Measurements from ENCODE around the gene PRDM1. TPM values are rescaled to one million over a fixed set of nuclear protein-coding genes. Genes with fewer than 3 reads are reported as not detected.

The PRDM1 gene
- total and polyA plus RNA-seq, 8 donors: under 0.01 to 22.7 (median 5.0) TPM

DNA sequence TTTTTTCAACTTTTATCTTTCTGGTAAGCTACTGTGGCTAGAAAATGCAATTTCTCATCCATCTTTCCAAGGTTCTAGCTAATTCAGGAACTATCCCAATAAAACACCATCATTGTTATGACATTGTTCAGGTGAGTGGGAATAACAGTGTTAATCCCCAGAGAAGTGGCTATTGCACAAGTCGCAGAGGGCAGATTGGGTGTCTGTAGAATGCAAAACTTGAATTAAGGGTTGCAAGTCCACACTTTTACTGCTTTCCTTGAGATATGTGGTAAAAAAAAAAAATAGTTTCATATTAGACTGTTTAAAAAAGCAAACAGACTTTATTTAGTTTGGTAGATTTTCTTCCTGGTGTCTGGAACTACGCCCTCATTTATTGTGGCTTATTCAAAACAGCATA, 41.1 kb upstream of the PRDM1 start:
- no peak for DNase-seq
- Histone ChIP-seq H3K27ac (no peak overlapping the region), H3K4me1 (peaks cover 0 to 15% (median 7%) of the 10 kb centered on the region in 4 donors), H3K36me3 (no peaks in the 10 kb centered on the region), H3K27me3 (no peaks in the 10 kb centered on the region), H3K9me3 (no peaks in the 10 kb centered on the region), H3K4me3 (no peak overlapping the region)
- no peak for TF ChIP-seq POLR2AphosphoS5 (IDR thresholded peaks at IDR 0.05)
- TF ChIP-seq EP300 (IDR thresholded peaks at IDR 0.05): no peak
- TF ChIP-seq POLR2A (IDR thresholded peaks at IDR 0.05): no peak
- no peak for TF ChIP-seq CTCF (IDR thresholded peaks at IDR 0.05)
- intact Hi-C loops (cut with DNase I; ENCODE audit: low total_unique reads): no loop called here
- 37 to 60% (median 52%) methylated on average over 2 of the region's 2 CpGs for WGBS, 5 donors

- intact Hi-C loops (cut with DNase I; ENCODE audit: low total_unique reads): no loop called here
- H3K4me1 ChIP-seq: peaks cover 0 to 15% (median 7%) of the 10 kb centered on the region in 4 donors
- TF ChIP-seq EP300 (IDR thresholded peaks at IDR 0.05) (no peak), CTCF (IDR thresholded peaks at IDR 0.05) (no peak), POLR2AphosphoS5 (IDR thresholded peaks at IDR 0.05) (no peak), POLR2A (IDR thresholded peaks at IDR 0.05) (no peak)
- H3K36me3 ChIP-seq: no peaks in the 10 kb centered on the region
- WGBS, 5 donors: 81 to 86% (median 83%) methylated on average over 8 to 10 of the region's 10 CpGs
- H3K27me3 ChIP-seq: no peaks in the 10 kb centered on the region
- H3K4me3 ChIP-seq: no peak overlapping the region
- no peaks in the 10 kb centered on the region for H3K9me3 ChIP-seq
- DNase-seq: no peak
- no peak overlapping the region for H3K27ac ChIP-seq
These were observed 39.9 kb upstream of the PRDM1 start for GRCh38 chr6:106046116-106046853.

DNA sequence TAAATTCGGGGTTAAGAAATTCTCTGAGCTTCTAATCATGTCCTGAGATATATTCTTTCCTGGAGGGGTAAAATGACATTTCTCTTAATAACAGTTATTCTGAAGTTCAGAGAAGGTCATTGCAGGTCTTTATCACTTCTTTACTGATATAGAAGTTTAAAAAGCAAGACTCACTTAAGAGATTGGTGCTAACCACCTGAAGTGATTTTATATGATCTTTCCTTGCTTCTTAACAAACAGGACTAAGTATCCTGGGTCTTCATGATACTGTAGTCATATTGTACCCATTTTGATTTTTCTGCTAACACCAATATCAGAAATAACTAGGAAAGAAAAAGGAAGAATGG, 39.3 kb upstream of the PRDM1 start:
- Histone ChIP-seq H3K36me3 (no peaks in the 10 kb centered on the region), H3K4me3 (no peak overlapping the region), H3K27me3 (no peaks in the 10 kb centered on the region), H3K9me3 (no peaks in the 10 kb centered on the region), H3K4me1 (peaks cover 0 to 15% (median 7%) of the 10 kb centered on the region in 4 donors), H3K27ac (no peak overlapping the region)
- DNase-seq: no peak
- intact Hi-C loops (cut with DNase I; ENCODE audit: low total_unique reads): no loop called here
- TF ChIP-seq POLR2AphosphoS5 (IDR thresholded peaks at IDR 0.05): no peak
- TF ChIP-seq POLR2A (IDR thresholded peaks at IDR 0.05): no peak
- TF ChIP-seq CTCF (IDR thresholded peaks at IDR 0.05): no peak
- TF ChIP-seq EP300 (IDR thresholded peaks at IDR 0.05): no peak
- WGBS, 5 donors: 80 to 93% (median 82%) methylated on average over 1 of the region's 1 CpG

DNA sequence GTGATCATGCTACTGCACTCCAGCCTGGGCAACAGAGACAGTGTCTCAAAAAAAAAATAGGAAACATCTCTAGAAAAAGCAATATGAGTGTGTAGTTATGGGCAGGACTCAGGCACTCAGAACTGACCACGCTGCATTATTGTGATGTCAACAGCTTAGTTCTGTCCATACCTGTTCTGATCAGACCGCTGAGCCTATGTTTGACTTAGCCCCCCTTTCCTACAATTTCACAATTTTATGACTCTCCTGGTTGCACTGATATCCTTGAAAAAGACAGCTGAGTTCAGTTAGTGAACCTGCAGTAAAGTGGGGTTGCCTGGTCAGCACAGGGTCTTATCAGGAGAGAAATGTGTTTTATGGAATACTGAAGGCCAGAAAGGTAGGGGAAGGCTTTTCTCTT, 37.8 kb upstream of the PRDM1 start:
- intact Hi-C loops (cut with DNase I; ENCODE audit: low total_unique reads): no loop called here
- Histone ChIP-seq H3K27me3 (no peaks in the 10 kb centered on the region), H3K9me3 (no peaks in the 10 kb centered on the region), H3K4me3 (no peak overlapping the region), H3K36me3 (no peaks in the 10 kb centered on the region), H3K4me1 (peaks cover 0 to 15% (median 7%) of the 10 kb centered on the region in 4 donors), H3K27ac (no peak overlapping the region)
- DNase-seq: no peak
- no peak for TF ChIP-seq CTCF (IDR thresholded peaks at IDR 0.05)
- WGBS, 5 donors: 84 to 98% (median 95%) methylated on average over 2 of the region's 2 CpGs

Measured in stomach (tissue), 9 donors.